ENCODE measurements around the gene HCK. TPM values are rescaled to one million over a fixed set of nuclear protein-coding genes. Genes with fewer than 3 reads are reported as not detected.

HCK gene
- total RNA-seq, 1 donor from 2014 or later, result 0.78 TPM

DNA sequence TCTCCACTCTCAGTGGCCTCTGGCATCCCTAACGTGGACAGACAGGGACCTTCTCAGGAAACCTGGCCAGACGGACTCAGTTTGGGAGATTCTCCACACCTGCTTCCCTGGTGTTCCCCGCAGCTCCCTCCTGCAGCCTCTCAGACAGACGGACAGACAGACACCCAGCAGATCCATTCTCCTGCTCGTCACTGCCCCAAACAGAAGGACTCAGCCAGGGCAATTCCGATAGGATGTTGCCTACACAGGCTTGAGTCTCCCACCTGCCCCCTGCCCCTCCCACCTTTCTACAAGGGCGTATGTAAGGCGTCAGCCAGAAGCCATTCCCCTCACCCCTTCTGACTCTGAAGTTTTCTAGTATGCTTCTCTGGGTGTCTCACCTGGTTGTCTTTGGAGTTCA, 41.4 kb upstream of the HCK start:
- Mint-ChIP-seq H3K4me3 (ENCODE audit: unreplicated experiment) (no peak overlapping the region), H3K36me3 (ENCODE audit: unreplicated experiment) (no peaks in the 10 kb centered on the region), H3K4me1 (ENCODE audit: low read depth, unreplicated experiment) (peaks cover 16% of the 10 kb centered on the region), H3K27ac (ENCODE audit: unreplicated experiment) (no peak overlapping the region), H3K9me3 (ENCODE audit: unreplicated experiment) (peaks cover 2% of the 10 kb centered on the region), H3K27me3 (ENCODE audit: unreplicated experiment) (peaks cover 8% of the 10 kb centered on the region)
- no peak for DNase-seq
- TF ChIP-seq, protein P1, sequence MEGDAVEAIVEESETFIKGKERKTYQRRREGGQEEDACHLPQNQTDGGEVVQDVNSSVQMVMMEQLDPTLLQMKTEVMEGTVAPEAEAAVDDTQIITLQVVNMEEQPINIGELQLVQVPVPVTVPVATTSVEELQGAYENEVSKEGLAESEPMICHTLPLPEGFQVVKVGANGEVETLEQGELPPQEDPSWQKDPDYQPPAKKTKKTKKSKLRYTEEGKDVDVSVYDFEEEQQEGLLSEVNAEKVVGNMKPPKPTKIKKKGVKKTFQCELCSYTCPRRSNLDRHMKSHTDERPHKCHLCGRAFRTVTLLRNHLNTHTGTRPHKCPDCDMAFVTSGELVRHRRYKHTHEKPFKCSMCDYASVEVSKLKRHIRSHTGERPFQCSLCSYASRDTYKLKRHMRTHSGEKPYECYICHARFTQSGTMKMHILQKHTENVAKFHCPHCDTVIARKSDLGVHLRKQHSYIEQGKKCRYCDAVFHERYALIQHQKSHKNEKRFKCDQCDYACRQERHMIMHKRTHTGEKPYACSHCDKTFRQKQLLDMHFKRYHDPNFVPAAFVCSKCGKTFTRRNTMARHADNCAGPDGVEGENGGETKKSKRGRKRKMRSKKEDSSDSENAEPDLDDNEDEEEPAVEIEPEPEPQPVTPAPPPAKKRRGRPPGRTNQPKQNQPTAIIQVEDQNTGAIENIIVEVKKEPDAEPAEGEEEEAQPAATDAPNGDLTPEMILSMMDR (IDR thresholded peaks at IDR 0.05; ENCODE audit: partially characterized antibody, unreplicated experiment), result no peak

DNA sequence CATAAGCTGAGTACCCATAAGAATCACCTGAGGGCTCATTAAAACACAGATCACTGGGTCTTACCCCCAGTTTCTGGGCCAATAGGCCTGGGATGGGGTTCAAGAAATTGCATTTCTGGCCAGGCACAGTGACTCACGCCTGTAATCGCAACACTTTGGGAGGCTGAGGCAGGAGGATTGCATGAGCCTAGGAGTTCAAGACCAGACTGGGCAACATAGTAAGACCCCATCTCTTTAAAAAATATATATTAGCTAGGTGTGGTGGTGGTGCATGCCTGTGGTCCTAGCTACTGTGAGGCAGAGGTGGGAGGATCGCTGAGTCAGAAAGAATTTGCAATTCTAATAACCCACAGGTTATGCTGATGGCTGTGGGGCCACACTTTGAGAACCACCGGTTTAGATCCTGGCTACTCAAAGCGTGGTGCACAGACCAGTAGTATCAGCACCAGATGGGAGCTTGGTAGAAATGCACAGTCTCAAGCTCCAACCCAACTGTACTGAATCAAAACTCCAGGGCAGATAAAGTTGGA, 39.8 kb upstream of the HCK start:
- H3K27me3 Mint-ChIP-seq (ENCODE audit: unreplicated experiment), result peaks cover 9% of the 10 kb centered on the region
- H3K4me1 Mint-ChIP-seq (ENCODE audit: low read depth, unreplicated experiment), result peaks cover 19% of the 10 kb centered on the region
- H3K4me3 Mint-ChIP-seq (ENCODE audit: unreplicated experiment), result no peak overlapping the region
- DNase-seq, result no peak
- H3K9me3 Mint-ChIP-seq (ENCODE audit: unreplicated experiment), result peaks cover 4% of the 10 kb centered on the region
- no peak overlapping the region for H3K27ac Mint-ChIP-seq (ENCODE audit: unreplicated experiment)
- TF ChIP-seq, protein P1 (IDR thresholded peaks at IDR 0.05; ENCODE audit: partially characterized antibody, unreplicated experiment), result no peak
- no peaks in the 10 kb centered on the region for H3K36me3 Mint-ChIP-seq (ENCODE audit: unreplicated experiment)

DNA sequence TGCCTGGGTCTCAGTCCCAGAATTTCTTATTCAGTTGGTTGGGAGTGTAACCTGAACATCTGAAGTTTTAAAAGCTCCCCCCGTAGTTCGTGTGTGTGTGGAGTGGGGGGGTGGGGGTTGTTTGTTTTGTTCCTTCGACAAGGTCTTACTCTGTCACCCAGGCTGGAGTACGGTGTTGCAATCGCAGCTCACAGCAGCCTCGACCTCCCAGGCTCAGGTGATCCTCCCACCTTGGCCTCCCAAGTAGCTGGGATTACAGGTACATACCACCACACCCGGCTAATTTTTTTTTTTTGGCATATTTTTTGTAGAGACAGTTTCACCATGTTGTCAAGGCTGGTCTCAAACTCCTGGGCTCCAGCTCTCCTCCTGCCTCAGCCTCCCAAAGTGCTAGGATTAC, 38.7 kb upstream of the HCK start:
- Mint-ChIP-seq H3K27me3 (ENCODE audit: unreplicated experiment) (peaks cover 12% of the 10 kb centered on the region), H3K4me1 (ENCODE audit: low read depth, unreplicated experiment) (peaks cover 12% of the 10 kb centered on the region), H3K9me3 (ENCODE audit: unreplicated experiment) (peaks cover 7% of the 10 kb centered on the region), H3K36me3 (ENCODE audit: unreplicated experiment) (no peaks in the 10 kb centered on the region), H3K27ac (ENCODE audit: unreplicated experiment) (no peak overlapping the region), H3K4me3 (ENCODE audit: unreplicated experiment) (no peak overlapping the region)
- no peak for DNase-seq
- TF ChIP-seq, protein P1 (IDR thresholded peaks at IDR 0.05; ENCODE audit: partially characterized antibody, unreplicated experiment), result no peak

DNA sequence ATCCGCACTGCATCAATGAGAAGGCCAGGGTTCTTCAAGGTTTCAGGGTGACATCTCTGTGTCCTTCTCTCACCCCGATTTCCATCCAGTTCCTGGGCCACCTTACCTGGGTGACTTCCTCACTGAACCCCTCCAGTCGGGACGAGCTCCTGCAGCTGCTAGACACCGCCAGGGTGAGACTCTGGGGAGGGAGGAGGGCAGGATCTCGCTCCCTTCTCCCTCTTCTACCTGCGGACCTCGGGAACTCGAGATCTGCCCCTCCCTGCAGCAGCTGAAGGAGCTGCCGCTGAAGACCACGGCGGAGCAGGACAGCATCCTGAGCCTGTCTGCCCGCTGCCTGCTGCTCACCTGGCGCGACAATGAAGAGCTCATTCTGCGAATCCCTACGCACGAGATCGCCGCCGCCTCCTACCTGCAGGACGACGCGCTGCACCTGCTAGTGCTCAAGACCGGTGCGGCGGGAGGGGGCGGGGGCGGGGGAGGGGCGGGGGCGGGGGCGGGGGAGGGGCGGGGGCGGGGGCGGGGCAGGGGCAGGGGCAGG, 34.3 kb upstream of the HCK start:
- TF ChIP-seq, protein P1 (IDR thresholded peaks at IDR 0.05; ENCODE audit: partially characterized antibody, unreplicated experiment), result peak; percentile 26
- Mint-ChIP-seq H3K36me3 (ENCODE audit: unreplicated experiment) (peaks cover 7% of the 10 kb centered on the region), H3K27ac (ENCODE audit: unreplicated experiment) (no peak overlapping the region), H3K4me1 (ENCODE audit: low read depth, unreplicated experiment) (peaks cover 21% of the 10 kb centered on the region), H3K9me3 (ENCODE audit: unreplicated experiment) (peaks cover 11% of the 10 kb centered on the region), H3K27me3 (ENCODE audit: unreplicated experiment) (peaks cover 30% of the 10 kb centered on the region), H3K4me3 (ENCODE audit: unreplicated experiment) (peak overlapping the region; percentile 63)
- DNase-seq, result peak; percentile 70

DNA sequence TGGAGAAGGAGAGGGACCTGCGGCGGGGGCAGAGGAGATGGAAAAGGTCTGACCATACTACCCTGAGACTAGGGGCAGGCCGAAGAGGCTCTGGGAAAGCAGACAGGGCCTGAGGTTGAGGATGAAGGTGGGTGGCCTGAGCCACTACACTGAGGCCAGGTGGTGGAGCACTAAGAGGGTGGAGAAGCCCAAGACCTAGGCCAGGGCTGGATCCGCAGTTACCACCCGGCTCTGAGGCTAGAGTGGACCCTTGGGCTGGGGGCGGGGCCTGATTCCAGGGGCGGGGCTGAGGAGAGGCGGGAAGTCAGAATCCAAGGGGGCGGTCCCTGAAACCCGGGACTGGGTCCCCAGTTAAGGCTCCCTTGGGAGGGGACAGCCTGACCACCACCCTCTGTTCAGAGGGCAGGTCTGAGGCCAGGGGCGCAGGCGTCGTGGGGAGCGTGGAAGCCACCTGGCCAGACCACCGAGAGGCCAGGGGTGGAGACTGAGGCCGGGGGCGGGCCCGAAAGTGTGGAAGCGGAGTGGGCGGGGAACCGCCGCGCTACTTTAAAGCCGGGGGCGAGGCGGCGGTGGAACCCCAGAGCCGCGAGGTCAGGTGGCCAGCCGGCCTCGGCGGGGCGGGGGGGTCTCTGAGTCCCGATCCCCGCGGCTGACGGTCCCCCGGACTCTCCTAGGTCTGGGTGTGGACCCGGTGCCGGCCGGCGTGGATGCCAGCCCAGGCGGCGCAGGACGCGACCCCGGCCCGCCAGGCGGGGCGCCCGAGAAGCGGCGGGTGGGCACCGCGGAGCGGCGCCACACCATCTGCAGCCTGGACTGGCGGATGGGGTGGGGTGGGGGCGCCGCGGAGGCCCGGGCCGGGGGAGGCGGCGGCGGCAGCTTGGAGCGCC, 33.5 kb upstream of the HCK start:
- Mint-ChIP-seq H3K27me3 (ENCODE audit: unreplicated experiment) (peaks cover 34% of the 10 kb centered on the region), H3K27ac (ENCODE audit: unreplicated experiment) (no peak overlapping the region)

More for the DNA sequence above, 33.5 kb upstream of the HCK start:
- H3K4me3 Mint-ChIP-seq (ENCODE audit: unreplicated experiment), result peak overlapping the region; percentile 82
- peaks cover 11% of the 10 kb centered on the region for H3K9me3 Mint-ChIP-seq (ENCODE audit: unreplicated experiment)
- TF ChIP-seq, protein P1 (IDR thresholded peaks at IDR 0.05; ENCODE audit: partially characterized antibody, unreplicated experiment), result no peak
- H3K36me3 Mint-ChIP-seq (ENCODE audit: unreplicated experiment), result peaks cover 7% of the 10 kb centered on the region
- peaks cover 21% of the 10 kb centered on the region for H3K4me1 Mint-ChIP-seq (ENCODE audit: low read depth, unreplicated experiment)
- DNase-seq, result peak; percentile 94

All from glutamatergic neuron (in vitro differentiated cells).